ENCODE data around the gene CCDC78.
"Not testable (repeated sequence)": the region's sequence is repeated elsewhere in the genome, so short reads cannot be mapped to it uniquely, and the experiment has no call there.

CCDC78 gene

GRCh38 chr16:692356-693108, 33.7 kb downstream of the CCDC78 start:
- no peak for DNase-seq

- DNase-seq, result not testable (repeated sequence)
These were observed 35.0 kb downstream of the CCDC78 start for GRCh38 chr16:691242-691641.

- no peak for DNase-seq
These were observed 36.9 kb downstream of the CCDC78 start for GRCh38 chr16:689175-689897.

DNA sequence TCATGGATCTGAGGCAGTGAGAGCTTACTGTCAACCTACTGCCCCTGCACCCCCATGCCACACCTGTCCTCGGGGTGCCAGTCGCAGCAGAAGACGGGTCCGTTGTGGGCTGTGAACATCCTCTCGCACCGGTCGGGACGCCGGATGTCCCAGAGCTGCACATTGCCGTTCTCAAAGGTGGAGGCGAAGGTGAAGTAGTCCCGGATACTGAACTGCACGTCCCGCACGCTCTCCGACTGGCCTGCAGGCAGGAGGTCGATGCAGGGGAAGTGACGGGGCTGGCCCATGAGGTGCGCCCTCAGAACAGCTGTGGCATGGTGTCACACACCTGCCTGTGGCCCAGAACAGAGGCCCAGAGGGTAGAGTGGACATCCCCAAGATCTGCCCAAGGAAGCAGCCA, 38.7 kb downstream of the CCDC78 start:
- DNase-seq, result no peak

DNA sequence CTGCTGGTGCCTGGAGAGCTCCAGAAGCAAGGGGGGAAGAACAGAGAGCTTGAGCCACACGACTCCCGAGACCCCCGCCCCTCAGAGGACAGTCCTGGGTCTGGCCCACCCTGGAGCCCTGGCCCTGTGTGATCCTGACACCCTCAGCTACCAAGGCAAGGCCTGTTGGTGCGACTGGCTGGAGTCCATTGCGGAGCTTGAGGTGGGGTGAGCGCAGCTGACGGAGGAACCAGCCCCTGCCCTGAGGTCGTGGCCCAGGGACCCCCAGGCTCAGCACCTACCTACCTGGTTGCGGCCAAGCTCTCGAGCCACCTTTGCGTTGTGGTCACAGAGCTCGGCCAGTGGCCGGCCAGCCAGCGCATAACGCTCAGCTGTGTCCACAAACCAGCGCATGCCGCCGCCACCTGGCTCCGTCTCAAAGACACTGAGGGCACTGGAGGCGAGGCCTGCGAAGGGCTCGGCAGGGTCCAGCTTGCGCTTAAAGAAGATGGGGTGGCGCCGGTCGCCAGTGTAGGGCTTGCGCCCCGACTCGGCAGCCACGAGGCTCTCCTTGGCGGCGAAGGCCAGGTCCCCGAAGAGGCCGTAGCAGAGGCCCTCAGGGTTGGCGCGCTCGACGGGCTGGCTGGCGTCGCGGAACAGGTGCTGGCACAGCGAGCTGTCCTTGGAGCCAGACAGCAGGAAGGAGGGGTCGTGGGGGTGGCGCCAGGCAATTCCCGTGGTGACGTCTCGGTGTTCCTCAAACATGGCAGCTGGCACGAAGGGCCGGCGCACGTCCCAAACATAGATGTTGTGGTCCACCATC, 39.6 kb downstream of the CCDC78 start:
- DNase-seq, result no peak

GRCh38 chr16:685967-686366, 40.3 kb downstream of the CCDC78 start:
- no peak for DNase-seq

DNA sequence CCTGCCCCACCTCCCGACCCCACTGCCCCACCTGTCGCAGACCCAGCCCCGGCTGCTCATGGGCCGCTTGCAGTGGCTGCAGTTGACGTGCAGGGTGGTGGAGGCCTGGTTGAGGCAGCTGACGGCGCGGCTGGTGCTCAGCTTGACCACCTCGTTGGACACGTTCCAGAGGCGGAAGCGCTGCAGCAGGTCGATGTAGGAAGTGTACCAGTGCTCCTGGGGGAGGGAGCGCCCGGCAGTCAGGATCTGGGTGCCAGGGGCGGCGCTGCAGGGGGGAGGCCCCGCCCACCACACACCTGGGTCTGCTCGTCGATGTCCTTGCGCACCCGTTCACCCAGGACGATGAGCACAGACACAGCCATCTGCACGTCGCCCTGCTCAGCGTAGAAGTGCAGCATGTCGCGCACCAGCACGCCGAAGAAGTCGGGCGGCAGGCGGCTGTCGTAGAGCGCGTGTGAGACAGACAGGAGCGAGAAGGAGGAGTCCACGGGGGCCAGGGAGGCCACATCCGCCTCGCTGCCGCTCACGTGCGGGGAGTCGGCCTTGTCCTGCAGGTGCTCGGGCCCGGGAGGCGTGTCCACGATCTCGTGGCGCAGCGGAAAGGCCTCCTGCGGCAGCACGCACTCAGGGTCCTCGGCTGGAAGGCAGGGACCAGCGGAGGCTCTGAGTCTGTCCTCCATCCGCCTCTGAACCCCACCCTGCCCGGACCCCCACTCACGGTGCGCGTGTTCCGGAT, 41.1 kb downstream of the CCDC78 start:
- no peak for DNase-seq

GRCh38 chr16:684071-684794, 42.0 kb downstream of the CCDC78 start, which contains the start of gene JMJD8:
Gene JMJD8, minus strand, starts transcription at chr16:684334. Its CDS starts 15 bp downstream, at chr16:684319.
- peak; percentile 97 for DNase-seq

GRCh38 chr16:683396-684070, 42.7 kb downstream of the CCDC78 start:
- no peak for DNase-seq

DNA sequence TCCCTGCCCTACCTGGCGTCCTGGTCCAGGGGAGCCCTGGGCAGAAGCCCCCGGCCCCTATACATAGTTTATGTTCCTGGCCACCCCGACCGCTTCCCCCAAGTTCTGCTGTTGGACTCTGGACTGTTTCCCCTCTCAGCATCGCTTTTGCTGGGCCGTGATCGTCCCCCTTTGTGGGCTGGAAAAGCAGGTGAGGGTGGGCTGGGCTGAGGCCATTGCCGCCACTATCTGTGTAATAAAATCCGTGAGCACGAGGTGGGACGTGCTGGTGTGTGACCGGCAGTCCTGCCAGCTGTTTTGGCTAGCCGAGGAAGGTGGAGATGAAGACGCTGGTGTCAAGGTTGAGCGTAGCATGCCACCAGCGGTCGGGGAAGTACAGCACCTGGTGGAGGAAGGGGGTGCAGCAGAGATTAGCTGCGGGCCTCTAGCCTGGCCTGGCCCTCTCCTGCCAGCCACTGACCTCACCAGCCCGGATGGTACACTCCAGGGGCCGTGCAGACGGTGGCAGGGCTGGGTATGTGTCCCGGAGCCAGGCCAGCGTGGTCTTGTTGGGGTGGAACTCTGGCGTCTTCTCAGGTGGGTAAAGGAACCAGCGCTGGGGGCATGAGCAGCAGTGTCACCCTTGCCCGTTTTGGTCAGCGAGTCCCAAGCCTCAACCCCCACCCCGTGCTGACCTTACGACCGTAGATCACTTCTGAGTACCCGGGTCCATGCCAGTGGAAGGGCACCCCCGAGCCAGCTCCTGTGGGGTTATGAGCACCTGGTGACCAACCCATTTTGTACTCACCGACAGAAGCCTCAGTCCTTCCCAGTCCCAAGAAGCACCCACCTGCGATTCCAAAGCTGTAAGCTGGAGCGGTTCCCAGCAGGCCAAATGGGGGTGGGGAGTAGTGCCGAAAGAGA, 43.5 kb downstream of the CCDC78 start:
- no peak for DNase-seq

DNA sequence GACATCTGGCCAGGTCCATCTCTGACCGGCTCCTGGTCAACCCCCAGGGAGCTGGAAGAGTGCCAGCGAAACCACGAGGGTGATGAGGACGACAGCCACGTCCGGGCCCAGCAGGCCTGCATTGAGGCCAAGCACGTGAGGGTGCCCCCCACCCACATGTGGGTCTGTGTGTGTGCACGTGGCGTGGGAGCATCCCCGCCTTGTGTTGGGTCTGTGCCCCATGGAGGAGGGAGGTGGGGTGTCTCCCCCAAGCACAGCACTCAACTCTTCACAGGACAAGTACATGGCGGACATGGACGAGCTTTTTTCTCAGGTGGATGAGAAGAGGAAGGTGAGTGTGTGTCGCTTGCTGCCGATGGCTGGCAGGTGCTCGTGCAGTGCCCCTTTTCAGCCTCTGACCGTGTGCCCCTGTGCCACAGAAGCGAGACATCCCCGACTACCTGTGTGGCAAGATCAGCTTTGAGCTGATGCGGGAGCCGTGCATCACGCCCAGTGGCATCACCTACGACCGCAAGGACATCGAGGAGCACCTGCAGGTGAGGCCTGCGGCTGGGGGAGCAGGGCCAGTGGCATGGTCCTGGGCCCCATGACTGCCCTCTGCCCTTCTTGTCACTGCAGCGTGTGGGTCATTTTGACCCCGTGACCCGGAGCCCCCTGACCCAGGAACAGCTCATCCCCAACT, 44.4 kb downstream of the CCDC78 start:
- no peak for DNase-seq

- DNase-seq, result no peak
These were observed 45.1 kb downstream of the CCDC78 start for GRCh38 chr16:680967-681745.

DNA sequence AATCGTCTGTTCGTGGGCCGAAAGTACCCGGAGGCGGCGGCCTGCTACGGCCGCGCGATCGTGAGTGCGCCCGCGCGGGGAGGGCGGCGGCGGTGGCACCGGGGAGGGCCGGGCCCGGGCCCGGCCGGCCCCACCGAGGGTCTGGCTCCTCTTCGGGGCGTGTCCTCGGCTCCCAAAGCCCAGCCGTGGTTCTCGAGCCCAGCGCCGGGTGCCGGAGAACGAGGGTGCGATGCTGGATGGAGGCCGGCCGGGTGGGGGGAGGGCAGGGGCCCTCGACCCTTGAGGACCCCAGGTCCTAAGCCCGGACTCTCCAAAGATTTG, 45.7 kb downstream of the CCDC78 start:
- DNase-seq, result no peak

DNA sequence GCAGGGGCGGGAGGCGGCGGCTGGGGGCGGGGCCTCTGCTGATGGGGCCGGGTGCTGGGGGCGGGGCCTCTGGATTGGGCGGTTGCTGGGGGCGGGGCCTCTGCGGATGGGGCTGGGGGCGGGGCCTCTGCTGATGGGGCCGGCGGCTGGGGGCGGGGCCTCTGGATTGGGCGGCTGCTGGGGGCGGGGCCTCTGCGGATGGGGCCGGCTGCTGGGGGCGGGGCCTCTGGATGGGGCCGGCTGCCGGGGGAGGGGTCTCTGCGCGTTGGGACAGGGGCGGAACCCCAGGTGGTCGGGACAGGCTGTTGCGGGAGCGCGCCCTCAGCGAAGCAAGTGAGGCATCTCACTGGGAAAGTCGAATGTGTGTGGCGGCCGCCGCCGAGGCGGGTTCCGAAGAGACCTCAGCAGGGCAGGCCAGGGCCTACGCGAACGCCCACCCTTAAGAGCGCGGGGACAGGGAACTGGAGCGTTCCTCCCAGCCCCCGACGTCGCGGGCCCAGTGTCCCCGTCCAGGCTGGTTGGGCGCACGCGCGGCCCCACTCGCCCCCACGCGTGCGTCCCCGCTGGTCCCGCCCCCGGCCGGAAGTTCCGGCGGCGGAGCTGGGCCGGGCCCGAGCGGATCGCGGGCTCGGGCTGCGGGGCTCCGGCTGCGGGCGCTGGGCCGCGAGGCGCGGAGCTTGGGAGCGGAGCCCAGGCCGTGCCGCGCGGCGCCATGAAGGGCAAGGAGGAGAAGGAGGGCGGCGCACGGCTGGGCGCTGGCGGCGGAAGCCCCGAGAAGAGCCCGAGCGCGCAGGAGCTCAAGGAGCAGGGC, 46.2 kb downstream of the CCDC78 start, which contains the start of gene STUB1:
Gene STUB1 (plus strand): TSS at position 597 of the 811 bp plus-strand sequence. CDS start 116 bp downstream, at position 713.
- peak; percentile 88 for DNase-seq

DNA sequence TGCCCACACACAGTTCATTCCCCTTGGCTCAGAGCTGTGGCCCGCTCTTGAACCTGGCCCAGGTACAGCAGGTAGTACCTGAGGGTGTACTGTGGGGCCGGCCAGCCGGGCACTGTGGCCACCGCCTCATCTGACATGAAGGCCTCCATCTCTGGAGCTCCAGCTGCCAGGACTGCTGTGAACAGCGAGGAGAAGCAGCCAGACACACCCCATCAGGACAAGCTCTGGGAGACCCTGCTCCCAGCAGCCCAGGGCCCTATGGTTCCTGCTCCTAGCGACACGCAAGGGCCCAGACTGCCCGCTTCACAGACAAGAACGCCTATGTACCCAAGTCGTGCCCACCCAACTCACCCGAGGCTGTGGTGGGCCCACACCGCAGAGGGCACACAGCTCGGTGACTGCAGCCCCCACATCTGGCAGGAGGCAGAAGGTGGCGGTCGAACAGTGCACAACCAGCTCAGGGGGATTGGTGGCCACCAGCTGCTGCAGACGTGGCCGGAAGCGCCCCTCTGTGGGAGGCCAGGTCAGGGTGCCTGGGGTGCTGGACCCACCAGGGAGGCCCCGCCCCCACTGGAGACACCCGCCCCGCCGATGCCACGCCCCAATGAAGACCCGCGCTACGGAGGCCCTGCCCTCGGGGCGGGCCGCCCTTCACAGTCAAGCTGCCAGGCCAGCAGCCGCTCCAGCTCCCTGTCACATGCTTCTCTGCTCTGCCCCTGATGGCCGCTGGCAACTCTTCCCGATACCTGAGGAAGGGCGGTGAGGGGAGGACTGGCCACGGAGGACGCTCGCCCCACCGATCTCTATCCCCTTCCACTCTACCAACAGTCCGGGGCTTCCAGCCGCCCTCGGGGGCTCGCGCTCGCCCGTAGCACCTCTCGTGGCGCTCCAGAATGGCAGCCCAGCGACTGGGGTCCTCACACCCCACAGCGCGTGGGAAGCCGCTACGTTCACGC, 47.1 kb downstream of the CCDC78 start:
- peak; percentile 74 for DNase-seq

DNA sequence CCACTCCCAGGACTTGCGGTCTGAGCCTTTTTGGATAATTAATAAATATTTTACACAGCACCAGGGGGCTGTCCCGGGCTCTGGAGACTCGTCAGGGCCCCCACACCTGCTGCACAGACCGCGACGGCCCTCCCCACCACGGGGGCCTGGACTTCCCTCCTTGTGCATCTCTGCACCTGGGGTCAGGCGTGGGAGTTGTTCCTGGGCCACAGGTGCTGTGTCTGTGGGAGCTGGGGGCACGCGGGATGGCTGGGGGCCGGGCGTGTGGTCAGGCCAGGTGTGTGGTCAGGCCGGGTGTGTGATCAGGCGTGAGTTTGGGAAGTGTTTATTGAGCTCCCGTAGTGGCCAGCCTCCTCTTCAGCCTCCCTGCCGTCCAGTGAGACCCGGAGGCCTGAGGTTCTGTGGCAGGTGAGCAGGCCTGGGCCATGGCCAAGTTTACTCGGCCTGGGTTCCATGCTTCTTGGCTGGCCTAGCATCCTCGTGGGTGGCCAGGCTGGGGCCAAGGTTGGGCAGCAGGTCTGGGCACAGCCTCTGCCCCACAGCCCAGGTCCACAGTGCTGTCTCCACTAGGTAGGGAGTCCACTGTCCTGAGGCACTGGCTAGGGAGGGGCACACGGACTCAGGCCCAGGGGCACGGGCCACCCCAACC, 47.9 kb downstream of the CCDC78 start:
- no peak for DNase-seq

All from NCI-H1436 (cell line).